AG09309 (cell line): ENCODE results near the gene TMEM150B.

Experiments
- DNase-seq: peaks from one replicate; pipeline ENCODE4 v3.0.0-alpha.2; 2010; ENCODE audit warnings: low read depth
- H3K4me3 ChIP-seq: 2 replicates; pipeline ENCODE4 v1.5.1; 2011; ENCODE audit warnings: mild to moderate bottlenecking, low read depth, low read length, moderate library complexity; ENCODE audit not compliant: control insufficient read depth
- CTCF ChIP-seq: IDR thresholded peaks from 2 replicates; pipeline ENCODE4 v1.5.1; 2011; ENCODE audit warnings: mild to moderate bottlenecking, low read depth, low read length, inconsistent platforms; ENCODE audit not compliant: insufficient read depth, control insufficient read depth; ENCODE audit errors: missing control alignments

Gene TMEM150B

GRCh38 chr19:55300886-55301458 is 24.2 kb downstream of the TMEM150B start:
- no peak overlapping the region for H3K4me3 ChIP-seq
- no peak for DNase-seq
- no peak for TF ChIP-seq CTCF

GRCh38 chr19:55299991-55300390 is 25.1 kb downstream of the TMEM150B start:
- no peak overlapping the region for H3K4me3 ChIP-seq
- no peak for DNase-seq
- TF ChIP-seq CTCF = no peak

- no peak overlapping the region for H3K4me3 ChIP-seq
- DNase-seq = no peak
- no peak for TF ChIP-seq CTCF
These were observed 27.9 kb downstream of the TMEM150B start for GRCh38 chr19:55297267-55297666.

GRCh38 chr19:55289117-55289796 is 35.9 kb downstream of the TMEM150B start:
- no peak for TF ChIP-seq CTCF
- no peak for DNase-seq
- H3K4me3 ChIP-seq = no peak overlapping the region

GRCh38 chr19:55287361-55288079 is 37.6 kb downstream of the TMEM150B start:
- no peak overlapping the region for H3K4me3 ChIP-seq

More at GRCh38 chr19:55287361-55288079, 37.6 kb downstream of the TMEM150B start:
- DNase-seq = no peak
- TF ChIP-seq CTCF = no peak
